Stimulated activated effector memory CD8-positive, alpha-beta T cell treated with anti-CD3 and anti-CD28 coated beads, Interleukin-12 subunit alpha, Interleukin-12 subunit beta, amount 100 ng/mL, for 72 hours (primary cell): ENCODE data around the gene TACR1.
"Not testable (repeated sequence)": the region's sequence is repeated elsewhere in the genome, so short reads cannot be mapped to it uniquely, and the experiment has no call there.

ENCODE experiments used
- ATAC-seq: fragments of 150-1000 bp; cut with Tn5 transposase; 2 replicates; pipeline ENCODE4 v1.10.0; 2021
- DNase-seq, 2 donors: peaks; one replicate each; pipeline ENCODE4 v3.0.0; 2021 to 2022; ENCODE audit warnings: low spot score in 2 of 2
- H3K27ac Mint-ChIP-seq: one replicate; pipeline ENCODE4 v1.8.0; 2022; ENCODE audit warnings: mild to moderate bottlenecking, mixed read lengths
- H3K36me3 Mint-ChIP-seq: one replicate; pipeline ENCODE4 v1.8.0; 2022; ENCODE audit warnings: mild to moderate bottlenecking, mixed read lengths
- H3K4me1 Mint-ChIP-seq: one replicate; pipeline ENCODE4 v1.8.0; 2022; ENCODE audit warnings: mixed read lengths
- H3K4me3 Mint-ChIP-seq: one replicate; pipeline ENCODE4 v1.8.0; 2022; ENCODE audit warnings: mild to moderate bottlenecking, mixed read lengths
- H3K9me3 Mint-ChIP-seq: one replicate; pipeline ENCODE4 v1.8.0; 2022; ENCODE audit warnings: mixed read lengths

Gene TACR1, protein sequence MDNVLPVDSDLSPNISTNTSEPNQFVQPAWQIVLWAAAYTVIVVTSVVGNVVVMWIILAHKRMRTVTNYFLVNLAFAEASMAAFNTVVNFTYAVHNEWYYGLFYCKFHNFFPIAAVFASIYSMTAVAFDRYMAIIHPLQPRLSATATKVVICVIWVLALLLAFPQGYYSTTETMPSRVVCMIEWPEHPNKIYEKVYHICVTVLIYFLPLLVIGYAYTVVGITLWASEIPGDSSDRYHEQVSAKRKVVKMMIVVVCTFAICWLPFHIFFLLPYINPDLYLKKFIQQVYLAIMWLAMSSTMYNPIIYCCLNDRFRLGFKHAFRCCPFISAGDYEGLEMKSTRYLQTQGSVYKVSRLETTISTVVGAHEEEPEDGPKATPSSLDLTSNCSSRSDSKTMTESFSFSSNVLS

GRCh38 chr2:75199428-75200011, at the start of gene TACR1:
TACR1 (minus strand) TSS chr2:75199520; CDS start chr2:75198934, 586 bp downstream.
- peak; percentile 46 for ATAC-seq
- Mint-ChIP-seq H3K4me3 (no peak within 1 kb of the TSS), H3K4me1 (no peaks in the 10 kb centered on the region), H3K27ac (no peak within 1 kb of the TSS), H3K36me3 (no peaks in the 10 kb centered on the region), H3K9me3 (no peaks in the 10 kb centered on the region)
- DNase-seq: peak in 1 of 2 donors; percentile 52

- H3K9me3 Mint-ChIP-seq: peaks cover 13% of the 10 kb centered on the region
- not testable (repeated sequence) for H3K4me1 Mint-ChIP-seq, DNase-seq, H3K36me3 Mint-ChIP-seq, H3K4me3 Mint-ChIP-seq, ATAC-seq, H3K27ac Mint-ChIP-seq
Observed at GRCh38 chr2:75248581-75248980, 49.3 kb upstream of the TACR1 start.

DNA sequence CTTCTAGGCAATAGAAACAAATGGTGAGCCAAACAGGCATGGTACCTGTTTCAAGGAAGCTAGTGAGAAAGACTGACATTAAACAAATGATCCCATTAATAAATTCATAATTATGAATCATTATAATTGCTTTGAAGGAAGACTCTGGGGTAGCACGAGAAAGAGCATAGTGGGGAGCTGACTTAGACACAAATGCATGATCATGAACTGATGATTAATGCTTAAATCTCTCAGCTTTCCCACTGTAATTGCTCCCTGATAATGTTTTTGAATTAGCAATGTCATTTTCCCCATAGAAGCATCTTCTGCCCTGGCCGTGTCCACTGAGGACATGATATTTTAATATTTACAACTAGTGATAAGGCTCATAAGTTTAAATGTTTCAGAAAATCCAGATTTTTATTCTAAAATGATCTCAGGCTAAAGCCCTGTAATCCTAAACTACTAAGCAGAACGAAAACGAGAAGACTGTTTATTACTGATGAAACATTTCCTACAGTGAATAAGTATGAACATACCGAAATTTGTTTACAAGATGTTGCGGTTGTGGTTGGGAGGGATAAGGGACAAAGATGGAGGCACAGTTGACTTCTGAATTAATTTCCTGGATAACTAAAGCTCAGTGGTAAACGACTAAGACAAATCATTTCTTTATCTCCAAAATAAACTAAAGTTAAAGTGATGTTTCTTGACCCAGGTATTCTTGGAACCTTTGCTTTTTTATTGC, 47.3 kb upstream of the TACR1 start:
- DNase-seq: no peak
- Mint-ChIP-seq H3K4me1 (no peaks in the 10 kb centered on the region), H3K27ac (no peak overlapping the region), H3K4me3 (no peak overlapping the region), H3K9me3 (peaks cover 14% of the 10 kb centered on the region), H3K36me3 (no peaks in the 10 kb centered on the region)
- ATAC-seq: no peak

GRCh38 chr2:75243219-75243618, 43.9 kb upstream of the TACR1 start:
- H3K4me3 Mint-ChIP-seq: no peak overlapping the region
- H3K9me3 Mint-ChIP-seq: peaks cover 6% of the 10 kb centered on the region
- ATAC-seq (no peak), DNase-seq (no peak)
- H3K36me3 Mint-ChIP-seq: no peaks in the 10 kb centered on the region
- no peaks in the 10 kb centered on the region for H3K4me1 Mint-ChIP-seq
- H3K27ac Mint-ChIP-seq: no peak overlapping the region

DNA sequence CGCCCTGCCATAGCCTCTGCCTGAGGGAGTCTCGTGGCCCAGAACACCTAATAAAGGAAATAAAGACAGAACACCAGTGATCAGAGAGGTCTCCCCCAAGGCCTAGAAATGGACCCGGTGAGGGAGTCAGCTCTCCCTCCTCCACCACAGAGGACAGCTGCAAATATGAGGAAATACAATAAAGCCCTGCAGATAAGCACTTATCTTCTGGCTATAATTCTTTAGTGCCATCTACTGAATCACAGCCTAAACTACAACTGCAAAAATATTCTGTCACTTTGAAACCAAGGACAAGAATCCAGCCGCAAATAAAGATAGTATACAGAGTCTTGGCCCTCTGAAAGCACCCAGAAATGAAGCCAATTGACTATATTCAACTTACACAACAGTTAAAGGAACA, 42.4 kb upstream of the TACR1 start:
- H3K9me3 Mint-ChIP-seq: peaks cover 6% of the 10 kb centered on the region
- H3K36me3 Mint-ChIP-seq: no peaks in the 10 kb centered on the region
- no peak overlapping the region for H3K4me3 Mint-ChIP-seq
- H3K27ac Mint-ChIP-seq: no peak overlapping the region
- DNase-seq (no peak), ATAC-seq (no peak)
- no peaks in the 10 kb centered on the region for H3K4me1 Mint-ChIP-seq

- no peak overlapping the region for H3K4me3 Mint-ChIP-seq
- no peak for DNase-seq
- H3K36me3 Mint-ChIP-seq: no peaks in the 10 kb centered on the region
- H3K27ac Mint-ChIP-seq: no peak overlapping the region
- peaks cover 9% of the 10 kb centered on the region for H3K9me3 Mint-ChIP-seq
- ATAC-seq: no peak
- no peaks in the 10 kb centered on the region for H3K4me1 Mint-ChIP-seq
Observed at GRCh38 chr2:75238670-75239330, 39.5 kb upstream of the TACR1 start.

DNA sequence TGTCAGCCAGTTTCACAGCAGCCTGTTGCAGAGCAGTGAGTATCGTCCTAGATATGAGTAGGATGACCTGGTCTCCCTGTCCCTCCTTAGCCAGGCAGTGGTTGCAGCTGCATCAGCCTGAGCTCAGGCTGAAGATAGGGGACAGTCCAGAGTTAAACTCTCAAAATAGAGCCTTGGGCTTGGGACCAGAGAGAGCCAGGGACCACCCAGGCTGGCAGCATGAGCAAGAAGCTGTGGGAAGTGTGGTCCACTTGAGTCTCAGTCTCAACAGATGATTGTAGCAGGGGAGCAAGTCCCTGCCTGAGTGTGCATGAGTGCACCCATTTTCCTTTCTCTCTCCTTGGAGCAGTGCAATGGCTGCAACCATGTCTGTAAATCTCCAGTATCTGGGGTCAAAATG, 38.0 kb upstream of the TACR1 start:
- ATAC-seq (no peak), DNase-seq (no peak)
- H3K36me3 Mint-ChIP-seq: no peaks in the 10 kb centered on the region
- no peak overlapping the region for H3K4me3 Mint-ChIP-seq
- H3K27ac Mint-ChIP-seq: no peak overlapping the region
- peaks cover 4% of the 10 kb centered on the region for H3K9me3 Mint-ChIP-seq
- H3K4me1 Mint-ChIP-seq: no peaks in the 10 kb centered on the region

DNA sequence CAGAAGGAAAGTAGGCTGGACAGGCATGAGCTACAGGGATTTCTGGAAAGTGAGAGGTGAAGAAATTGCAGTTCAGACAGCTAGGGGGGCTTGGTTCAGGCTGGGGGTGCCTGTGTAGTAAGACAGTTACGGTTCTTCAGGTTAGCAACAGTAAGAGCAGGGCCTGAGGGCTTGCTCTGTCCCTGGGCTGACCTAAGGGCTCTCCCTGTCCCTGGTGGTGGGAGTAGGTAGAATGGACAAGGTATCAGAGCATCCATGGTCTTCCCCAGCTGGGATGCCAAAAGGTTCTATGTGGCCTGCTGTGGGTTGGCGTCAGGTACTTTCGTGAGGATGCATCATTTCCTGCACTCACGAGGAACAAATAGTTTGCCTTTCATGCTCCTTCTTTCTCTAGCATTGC, 34.6 kb upstream of the TACR1 start:
- DNase-seq (no peak), ATAC-seq (no peak)
- no peak overlapping the region for H3K4me3 Mint-ChIP-seq
- no peaks in the 10 kb centered on the region for H3K4me1 Mint-ChIP-seq
- H3K36me3 Mint-ChIP-seq: no peaks in the 10 kb centered on the region
- H3K9me3 Mint-ChIP-seq: peaks cover 4% of the 10 kb centered on the region
- no peak overlapping the region for H3K27ac Mint-ChIP-seq

DNA sequence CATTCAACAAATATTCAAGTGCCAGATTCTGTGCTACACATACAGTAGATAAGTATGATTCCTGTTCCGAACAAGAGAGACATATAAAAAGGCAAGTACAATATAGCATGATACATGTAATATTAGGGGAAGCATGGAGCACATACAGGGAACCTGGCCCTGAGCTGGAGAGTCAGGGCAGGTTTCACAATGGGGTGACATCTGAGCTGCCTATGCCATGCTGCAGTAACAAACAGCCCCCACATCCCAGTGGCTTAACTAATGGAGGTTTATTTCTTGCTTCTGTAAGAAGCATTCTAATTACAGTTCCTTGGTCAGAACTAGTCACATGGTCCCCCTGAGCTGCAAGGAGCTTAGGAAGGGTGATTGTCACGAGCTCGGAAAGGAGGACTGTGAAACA, 27.3 kb upstream of the TACR1 start:
- Mint-ChIP-seq H3K4me1 (no peaks in the 10 kb centered on the region), H3K36me3 (no peaks in the 10 kb centered on the region), H3K9me3 (no peaks in the 10 kb centered on the region), H3K4me3 (no peak overlapping the region), H3K27ac (no peak overlapping the region)
- DNase-seq (no peak), ATAC-seq (no peak)

- no peak overlapping the region for H3K27ac Mint-ChIP-seq
- no peaks in the 10 kb centered on the region for H3K36me3 Mint-ChIP-seq
- no peaks in the 10 kb centered on the region for H3K4me1 Mint-ChIP-seq
- no peak for ATAC-seq
- no peaks in the 10 kb centered on the region for H3K9me3 Mint-ChIP-seq
- no peak overlapping the region for H3K4me3 Mint-ChIP-seq
- no peak for DNase-seq
Observed at GRCh38 chr2:75226099-75226498, 26.8 kb upstream of the TACR1 start.

DNA sequence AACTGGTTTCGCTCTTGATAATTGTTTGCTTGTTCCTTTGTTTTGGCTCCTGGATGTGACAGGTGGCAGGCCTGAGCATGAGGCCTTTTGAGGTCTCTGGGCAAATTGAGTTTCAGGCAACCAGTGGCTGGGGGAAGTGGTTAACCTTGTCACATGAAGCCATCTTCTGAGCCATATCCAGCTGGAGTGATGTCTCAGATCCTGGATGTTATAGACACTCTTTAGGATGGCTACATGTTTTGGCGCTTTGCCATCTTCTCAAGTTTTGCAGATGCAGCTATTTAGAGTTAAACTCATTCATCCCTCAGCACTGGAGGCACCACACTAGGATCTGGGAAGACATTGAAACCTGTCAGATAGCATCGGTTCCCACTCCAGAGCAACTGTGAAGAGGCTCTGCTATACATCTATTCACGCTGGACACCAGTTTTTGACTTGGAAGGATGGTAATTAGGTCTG, 25.3 kb upstream of the TACR1 start:
- H3K9me3 Mint-ChIP-seq: no peaks in the 10 kb centered on the region
- no peak overlapping the region for H3K27ac Mint-ChIP-seq
- H3K4me1 Mint-ChIP-seq: no peaks in the 10 kb centered on the region
- H3K4me3 Mint-ChIP-seq: no peak overlapping the region
- H3K36me3 Mint-ChIP-seq: no peaks in the 10 kb centered on the region
- ATAC-seq: no peak
- no peak for DNase-seq

- no peaks in the 10 kb centered on the region for H3K9me3 Mint-ChIP-seq
- no peak for ATAC-seq
- H3K4me1 Mint-ChIP-seq: no peaks in the 10 kb centered on the region
- no peak overlapping the region for H3K27ac Mint-ChIP-seq
- H3K36me3 Mint-ChIP-seq: no peaks in the 10 kb centered on the region
- no peak for DNase-seq
- H3K4me3 Mint-ChIP-seq: no peak overlapping the region
Observed at GRCh38 chr2:75222527-75222926, 23.2 kb upstream of the TACR1 start.

DNA sequence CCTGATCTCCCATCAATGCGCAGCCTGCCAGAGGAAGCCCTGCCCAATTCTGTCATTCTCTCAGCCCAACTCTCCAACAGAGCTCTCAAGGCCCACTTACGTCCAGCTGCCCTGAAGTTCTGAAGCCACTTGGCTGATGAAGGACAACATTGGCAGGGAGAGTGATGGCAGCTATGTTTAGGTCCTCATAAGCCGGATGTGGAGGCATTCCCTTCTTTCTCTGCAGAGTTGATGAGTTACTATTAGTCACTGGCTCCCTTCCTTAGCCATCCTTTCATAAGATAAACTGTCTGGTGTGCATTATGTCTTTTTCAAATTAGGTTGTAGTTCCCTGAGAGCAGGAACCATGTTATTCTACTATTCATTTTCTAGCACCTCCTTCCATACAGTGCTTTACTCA, 22.5 kb upstream of the TACR1 start:
- DNase-seq: no peak
- H3K27ac Mint-ChIP-seq: no peak overlapping the region
- no peaks in the 10 kb centered on the region for H3K4me1 Mint-ChIP-seq
- H3K9me3 Mint-ChIP-seq: no peaks in the 10 kb centered on the region
- H3K36me3 Mint-ChIP-seq: no peaks in the 10 kb centered on the region
- ATAC-seq: no peak
- no peak overlapping the region for H3K4me3 Mint-ChIP-seq

GRCh38 chr2:75219213-75219612, 19.9 kb upstream of the TACR1 start:
- ATAC-seq, H3K9me3 Mint-ChIP-seq, H3K27ac Mint-ChIP-seq, H3K4me1 Mint-ChIP-seq, DNase-seq, H3K4me3 Mint-ChIP-seq, H3K36me3 Mint-ChIP-seq: not testable (repeated sequence)

GRCh38 chr2:75211266-75211770, 12.0 kb upstream of the TACR1 start:
- H3K9me3 Mint-ChIP-seq: no peaks in the 10 kb centered on the region
- no peaks in the 10 kb centered on the region for H3K36me3 Mint-ChIP-seq
- H3K4me3 Mint-ChIP-seq: no peak overlapping the region
- H3K4me1 Mint-ChIP-seq: peaks cover 6% of the 10 kb centered on the region
- no peak for ATAC-seq
- H3K27ac Mint-ChIP-seq: no peak overlapping the region
- DNase-seq: no peak
